GM12801 (cell line): ENCODE results near the gene MEP1A.

Source experiments
- CTCF ChIP-seq: IDR thresholded peaks from one replicate; pipeline ENCODE4 v1.5.1; 2011; ENCODE audit warnings: control low read depth; ENCODE audit not compliant: insufficient read length; ENCODE audit errors: extremely low read depth

MEP1A gene

GRCh38 chr6:46850792-46851191, 57.6 kb downstream of the MEP1A start:
- TF ChIP-seq CTCF = no peak

GRCh38 chr6:46862381-46862780, 69.2 kb downstream of the MEP1A start:
- TF ChIP-seq CTCF = no peak

GRCh38 chr6:46863791-46864190, 70.6 kb downstream of the MEP1A start:
- no peak for TF ChIP-seq CTCF

GRCh38 chr6:46865221-46865620, 72.0 kb downstream of the MEP1A start:
- no peak for TF ChIP-seq CTCF

- no peak for TF ChIP-seq CTCF
Measured at GRCh38 chr6:46867411-46867810, 74.2 kb downstream of the MEP1A start.

GRCh38 chr6:46876126-46876525, 82.9 kb downstream of the MEP1A start:
- TF ChIP-seq CTCF = no peak

GRCh38 chr6:46879003-46879402, 85.8 kb downstream of the MEP1A start:
- no peak for TF ChIP-seq CTCF

GRCh38 chr6:46882645-46883044, 89.5 kb downstream of the MEP1A start:
- TF ChIP-seq CTCF = no peak
